ENCODE results near the gene DDX41.

Gene DDX41

DNA sequence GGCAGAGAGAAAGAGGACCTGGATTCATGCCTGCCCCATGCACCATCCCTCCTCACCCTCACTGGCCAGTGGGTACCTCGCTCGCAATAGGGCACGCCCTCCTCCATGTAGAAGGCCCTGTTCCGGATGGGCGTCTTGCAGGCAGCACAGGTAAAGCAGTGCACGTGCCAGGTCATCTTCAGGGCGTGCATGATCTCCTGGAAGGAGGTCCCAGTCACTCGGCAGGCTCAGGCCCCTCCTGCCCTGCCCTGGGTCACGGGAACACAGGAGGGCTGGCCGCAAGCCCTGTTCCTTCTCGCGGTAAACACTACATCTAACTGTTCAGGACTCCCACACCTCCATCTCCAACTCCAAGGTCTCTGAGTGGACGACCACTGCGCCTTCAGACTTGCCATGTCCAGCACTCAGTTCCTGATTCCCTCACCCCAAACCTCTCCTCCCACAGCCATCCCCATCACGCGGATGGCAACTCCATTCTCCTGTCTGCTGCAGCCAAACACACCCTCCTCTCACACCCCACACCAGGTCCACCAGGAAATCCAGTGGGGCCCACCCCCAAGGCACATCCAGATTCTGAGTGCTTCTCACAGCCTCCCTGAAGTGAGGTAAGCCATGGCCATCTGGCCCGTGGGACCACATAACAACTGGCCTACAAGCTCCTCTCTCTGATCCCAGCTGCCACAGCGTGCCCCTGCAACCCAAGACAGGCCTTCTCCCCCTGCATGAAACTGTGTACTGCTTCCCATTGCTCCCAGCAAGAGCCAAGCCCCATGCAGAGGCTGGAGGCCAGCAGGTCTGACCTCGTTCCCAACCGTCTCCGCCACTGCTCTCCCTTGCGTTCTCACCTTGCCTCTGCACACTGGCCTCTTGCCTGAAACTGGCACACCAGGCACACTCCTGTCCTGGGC is 32.5 kb downstream of the DDX41 start:
- no peak for DNase-seq (ENCODE audit: low read depth, low spot score)

DNA sequence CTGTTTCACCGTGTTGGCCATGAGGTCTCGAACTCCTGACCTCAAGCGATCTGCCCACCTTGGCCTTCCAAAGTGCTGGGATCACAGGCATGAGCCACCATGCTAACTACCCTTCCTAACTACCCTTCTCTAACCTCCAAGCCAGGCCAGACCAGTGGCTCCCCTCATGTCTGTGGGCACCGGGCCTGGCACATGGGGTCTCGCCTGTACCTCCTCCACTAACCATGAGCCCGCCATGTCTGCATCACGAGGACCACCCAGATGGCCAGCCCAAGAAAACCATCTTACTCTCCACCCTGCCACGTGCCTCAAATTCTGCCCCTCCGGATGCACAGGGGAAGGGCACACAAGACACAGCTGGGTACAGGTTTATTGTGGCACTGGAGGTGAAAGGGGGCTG is 33.7 kb downstream of the DDX41 start:
- no peak for DNase-seq (ENCODE audit: low read depth, low spot score)

DNA sequence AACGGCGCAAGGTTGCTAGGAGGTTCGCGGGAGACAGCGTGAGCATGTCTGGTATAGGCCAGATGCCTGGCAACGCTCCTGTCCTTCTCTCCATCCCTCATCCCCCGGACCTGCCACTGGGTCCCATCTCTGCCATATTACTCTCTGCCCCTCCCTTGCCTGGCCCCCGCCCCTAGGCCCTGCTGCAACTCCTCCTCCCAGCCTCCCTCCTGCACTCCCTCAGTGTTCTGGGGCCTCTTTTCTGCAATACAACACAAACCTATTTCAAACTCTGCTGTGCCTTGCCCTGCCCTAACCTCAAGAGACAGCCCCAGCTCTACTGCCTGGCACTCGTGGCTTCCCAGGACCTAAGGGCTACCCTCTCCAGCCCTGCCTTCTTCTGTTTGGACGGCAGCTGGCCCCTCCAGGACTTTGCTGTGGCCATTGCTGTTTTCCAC is 34.4 kb downstream of the DDX41 start:
- DNase-seq (ENCODE audit: low read depth, low spot score) = no peak

DNA sequence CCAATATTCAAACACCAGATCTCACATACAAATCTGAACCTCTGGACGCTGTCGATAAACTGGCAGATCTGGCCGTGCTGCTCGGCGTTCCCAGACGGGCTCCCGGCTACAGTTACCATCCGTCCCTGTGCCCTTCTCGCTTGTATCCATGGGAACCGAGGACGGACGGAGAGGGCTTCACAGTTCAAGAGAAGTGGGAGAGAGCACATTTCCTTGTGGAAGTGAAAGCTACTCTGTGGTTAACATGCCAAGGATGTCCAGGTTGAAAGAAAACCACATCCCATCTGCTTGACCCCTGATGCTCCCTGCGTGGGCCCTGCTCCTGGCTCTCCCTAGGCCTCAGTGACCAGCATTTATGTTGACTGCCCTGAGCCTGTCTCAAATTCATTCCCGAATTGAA is 37.0 kb downstream of the DDX41 start:
- no peak for DNase-seq (ENCODE audit: low read depth, low spot score)

DNA sequence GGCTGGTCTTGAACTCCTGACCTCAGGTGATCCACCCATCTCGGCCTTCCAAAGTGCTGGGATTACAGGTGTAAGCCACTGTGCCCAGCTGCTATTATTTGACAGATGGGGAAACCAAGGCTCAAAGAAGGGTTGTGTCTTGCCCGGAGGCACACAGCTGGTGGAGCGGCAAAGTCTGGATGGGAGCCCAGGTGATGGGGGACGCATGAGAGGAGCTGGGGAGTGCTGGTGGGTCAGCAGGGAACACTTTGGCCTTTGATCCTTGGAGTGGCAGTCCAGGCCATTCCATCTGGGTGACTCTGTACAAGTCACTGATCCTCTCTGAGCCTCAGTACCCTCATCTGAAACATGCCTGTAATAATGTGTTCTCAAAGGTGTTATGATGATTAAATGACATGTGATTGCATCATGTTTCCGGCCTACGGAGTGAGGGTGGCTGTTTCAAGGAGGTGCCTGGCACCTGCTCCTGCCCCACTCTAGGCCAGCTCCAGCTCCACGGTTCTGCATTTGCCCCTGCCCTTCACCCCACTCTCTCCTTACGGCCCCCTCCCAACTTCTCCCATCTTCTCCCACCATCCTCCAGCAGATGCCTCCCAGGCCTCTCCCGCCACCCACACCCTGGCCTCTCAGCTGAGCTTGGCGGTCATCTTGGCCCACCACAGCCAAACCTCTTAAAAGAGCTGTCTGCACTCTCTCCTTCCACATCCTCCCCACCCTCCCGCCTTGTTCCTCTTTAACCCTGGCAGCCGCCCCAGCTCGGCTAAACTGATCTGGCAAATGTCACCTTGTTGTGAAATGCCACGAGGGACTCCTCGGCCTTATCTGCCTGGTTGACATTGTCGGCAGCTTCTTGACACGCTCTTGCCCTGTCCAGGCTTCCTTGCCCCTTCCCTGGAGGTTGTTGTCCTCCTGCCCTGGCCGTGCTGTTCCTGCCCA is 37.8 kb downstream of the DDX41 start:
- DNase-seq (ENCODE audit: low read depth, low spot score) = no peak

DNA sequence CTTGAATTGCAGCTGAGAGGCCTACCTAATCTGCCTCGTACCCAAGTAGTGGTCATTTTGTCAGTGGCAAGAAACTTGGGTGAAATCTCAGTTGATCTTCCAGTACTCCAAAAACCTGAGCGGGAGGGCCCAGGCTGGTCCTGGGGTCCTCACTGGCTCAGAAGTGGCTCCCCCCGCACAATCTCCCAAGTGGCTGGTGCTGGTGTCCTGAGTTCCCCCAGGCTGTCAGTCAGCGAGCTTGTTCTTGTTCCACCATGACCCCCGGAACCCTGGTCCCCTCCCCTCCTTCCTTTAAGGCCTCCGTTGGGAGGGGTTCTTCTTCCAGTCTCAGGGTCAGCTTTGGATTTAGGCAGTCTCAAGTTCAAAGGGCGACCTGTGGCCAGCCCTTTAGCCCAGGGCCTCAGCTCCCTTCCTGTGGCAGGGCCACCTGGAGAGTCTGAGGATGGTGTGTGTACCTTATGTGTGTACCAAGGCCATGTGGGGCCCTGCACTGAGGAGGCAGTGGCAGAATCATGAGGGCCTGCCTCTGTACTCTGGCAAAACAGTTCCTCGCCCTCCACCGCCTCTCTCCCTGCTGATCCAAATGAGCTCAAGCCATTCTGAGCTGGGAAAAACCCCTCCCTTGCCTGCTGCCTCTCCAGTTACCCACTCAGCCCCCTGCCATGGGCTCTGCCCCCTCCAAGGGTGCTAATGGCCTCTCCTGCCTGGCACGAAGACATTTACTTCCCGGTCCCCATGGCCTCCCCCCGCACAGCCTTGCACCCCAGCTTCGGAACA is 38.9 kb downstream of the DDX41 start:
- DNase-seq (ENCODE audit: low read depth, low spot score) = no peak

DNA sequence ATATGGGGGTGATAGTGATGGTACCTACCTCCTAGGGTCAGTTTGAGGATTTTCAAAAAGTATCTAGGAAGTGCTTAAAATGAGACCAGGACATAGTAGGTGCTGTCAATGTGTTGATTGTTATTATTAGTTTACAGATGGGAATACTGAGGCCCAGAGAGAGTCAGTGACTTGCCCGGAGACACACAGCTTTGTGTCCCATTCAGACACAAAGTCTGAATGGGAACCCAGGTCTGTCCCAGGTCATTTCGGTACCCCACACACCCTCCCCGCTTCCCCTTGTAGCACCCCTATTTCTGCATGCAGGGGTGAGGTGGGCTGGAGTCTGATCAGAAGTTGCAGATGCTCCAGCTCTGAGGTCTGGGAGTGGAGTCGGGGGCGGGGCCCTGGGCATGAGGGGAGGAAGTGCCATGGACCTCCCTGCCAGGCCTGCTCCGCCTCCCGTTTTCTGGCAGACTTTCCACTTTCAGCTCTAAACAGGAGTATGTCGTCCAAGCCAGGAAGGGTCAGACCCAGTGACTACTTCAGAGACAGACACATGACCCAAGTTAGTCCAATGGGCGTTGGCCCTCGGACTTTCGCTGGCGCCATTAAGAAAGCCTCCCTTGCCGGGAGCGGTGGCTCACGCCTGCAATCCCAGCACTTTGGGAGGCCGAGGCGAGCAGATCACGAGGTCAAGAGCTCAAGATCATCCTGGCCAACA is 40.1 kb downstream of the DDX41 start:
- peak; percentile 73 for DNase-seq (ENCODE audit: low read depth, low spot score)

DNA sequence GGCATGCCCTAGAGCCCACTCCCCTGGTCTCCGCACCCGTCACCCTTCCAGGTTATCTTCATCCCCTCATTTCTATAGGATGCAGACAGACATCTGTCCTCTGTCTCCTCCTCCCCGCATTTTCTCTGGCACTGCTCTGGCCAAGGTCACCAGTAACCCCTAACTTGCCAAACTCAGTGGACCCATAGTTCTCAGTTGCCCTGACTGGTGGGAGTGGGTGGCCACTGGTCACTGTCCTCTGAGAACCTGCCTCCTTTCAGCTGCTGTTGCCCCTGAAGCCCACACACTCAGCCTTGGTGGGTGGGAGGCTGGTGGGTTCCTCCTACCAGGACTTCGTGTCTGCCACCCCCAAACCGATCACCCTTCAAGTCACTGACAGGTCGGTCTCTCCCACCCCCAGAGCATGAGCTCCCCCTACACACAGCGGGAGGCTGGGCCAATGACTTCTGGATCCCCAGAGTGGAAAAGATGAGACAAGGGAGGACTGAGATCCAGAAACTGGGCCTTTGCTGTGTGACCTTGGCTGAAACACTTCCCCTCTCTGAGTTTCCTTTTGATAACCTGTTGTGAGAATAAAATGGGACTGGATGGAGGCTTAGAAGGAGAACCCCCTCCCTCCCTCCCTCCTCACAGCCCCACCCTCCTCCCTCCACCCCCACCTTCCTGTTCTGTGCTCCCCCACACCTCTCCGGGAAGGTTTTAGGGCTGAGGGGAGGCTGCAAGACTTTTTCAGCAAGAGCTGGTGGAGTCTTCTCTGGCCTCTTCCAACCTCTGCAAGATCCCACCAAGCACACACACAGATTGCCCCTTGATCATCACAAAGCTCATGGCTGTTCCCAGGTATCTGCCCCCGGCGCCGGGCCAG is 41.0 kb downstream of the DDX41 start:
- DNase-seq (ENCODE audit: low read depth, low spot score) = no peak

DNA sequence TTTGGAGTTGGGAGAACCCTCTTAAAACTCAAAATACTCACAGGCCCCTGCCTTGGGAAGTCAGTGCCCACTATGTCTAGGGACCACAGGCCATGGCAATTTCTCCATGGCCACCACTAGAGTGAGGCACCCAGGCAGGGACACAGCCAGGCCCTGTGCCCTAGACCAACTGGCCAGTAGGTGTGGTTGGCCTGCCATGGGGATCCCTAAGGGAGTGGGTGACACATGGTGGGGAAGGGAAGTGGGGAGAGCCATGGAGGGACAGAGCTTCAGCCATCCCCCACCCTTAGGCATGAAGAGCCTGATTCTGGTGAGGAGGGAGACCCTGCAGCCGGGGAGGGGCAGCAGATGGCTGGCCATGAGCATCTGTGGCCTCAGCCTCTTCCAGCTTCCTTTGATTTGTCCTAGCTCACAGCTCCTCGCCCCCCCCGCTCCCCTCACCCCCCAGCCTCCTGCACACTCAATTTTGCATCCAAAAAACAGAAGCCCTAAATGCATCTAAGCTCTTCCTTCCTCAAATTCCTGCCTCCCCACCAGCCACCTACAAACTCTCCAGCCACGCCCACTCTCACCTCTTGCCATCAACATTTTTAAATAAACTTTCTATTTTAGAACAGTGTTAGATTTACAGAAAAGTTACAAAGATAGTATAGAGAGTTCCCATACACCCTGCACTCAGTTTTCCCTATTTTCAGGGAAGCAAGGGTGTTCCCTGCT is 41.8 kb downstream of the DDX41 start:
- DNase-seq (ENCODE audit: low read depth, low spot score) = no peak

DNA sequence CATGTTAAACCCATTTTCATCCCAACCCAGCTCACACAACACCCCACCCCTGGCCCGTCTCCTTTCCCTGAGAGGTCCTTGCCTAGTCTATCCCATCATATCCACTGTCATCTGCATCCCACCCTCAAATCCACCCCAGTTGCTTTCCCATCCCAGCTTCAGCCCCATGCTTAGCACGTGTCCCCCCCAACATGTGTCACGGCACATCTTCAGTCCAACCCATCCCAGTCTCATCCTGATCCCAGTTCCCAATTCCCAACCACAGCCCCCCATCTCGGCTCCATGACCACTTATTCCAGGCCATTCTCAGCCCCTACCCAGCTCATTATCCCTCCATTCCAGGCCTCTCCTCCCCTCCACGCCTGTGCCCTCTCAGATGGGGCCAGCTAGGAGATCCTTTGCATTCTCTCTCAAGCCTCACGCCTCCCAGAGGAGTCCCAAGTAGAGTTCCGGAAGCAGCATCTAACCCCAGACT is 42.7 kb downstream of the DDX41 start:
- no peak for DNase-seq (ENCODE audit: low read depth, low spot score)

DNA sequence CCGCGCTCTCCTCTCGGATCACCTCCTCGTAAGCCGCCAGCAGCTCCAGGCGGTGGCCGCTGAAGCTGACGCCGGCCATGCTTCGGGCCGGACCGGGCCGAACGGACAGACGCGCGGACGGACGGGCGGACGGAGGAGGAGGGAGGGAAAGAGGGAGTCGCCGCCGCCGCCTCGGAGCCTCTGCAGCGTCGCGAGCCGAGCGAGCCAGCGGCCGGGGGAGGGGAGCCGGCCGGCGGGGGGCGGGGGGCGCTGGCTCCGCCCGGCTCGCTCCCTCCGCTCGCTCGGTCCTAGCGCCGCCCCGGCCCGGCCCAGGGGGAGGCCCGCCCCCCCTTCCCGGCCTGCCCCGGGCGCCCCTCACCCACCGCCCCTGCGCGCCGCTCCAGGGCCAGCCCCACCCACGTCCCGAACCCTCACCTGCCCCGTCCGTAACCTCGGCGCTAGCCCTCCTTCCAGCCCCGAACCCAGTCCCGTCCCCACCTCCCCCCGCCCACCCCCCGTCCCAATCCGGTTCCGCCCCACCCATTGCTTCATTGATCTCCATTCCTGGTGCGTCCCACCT is 43.2 kb downstream of the DDX41 start, which contains the start of gene DBN1:
DBN1 (minus strand) TSS at position 192 of the 559 bp plus-strand sequence; CDS start at position 79, 113 bp downstream.
- DNase-seq (ENCODE audit: low read depth, low spot score) = no peak

DNA sequence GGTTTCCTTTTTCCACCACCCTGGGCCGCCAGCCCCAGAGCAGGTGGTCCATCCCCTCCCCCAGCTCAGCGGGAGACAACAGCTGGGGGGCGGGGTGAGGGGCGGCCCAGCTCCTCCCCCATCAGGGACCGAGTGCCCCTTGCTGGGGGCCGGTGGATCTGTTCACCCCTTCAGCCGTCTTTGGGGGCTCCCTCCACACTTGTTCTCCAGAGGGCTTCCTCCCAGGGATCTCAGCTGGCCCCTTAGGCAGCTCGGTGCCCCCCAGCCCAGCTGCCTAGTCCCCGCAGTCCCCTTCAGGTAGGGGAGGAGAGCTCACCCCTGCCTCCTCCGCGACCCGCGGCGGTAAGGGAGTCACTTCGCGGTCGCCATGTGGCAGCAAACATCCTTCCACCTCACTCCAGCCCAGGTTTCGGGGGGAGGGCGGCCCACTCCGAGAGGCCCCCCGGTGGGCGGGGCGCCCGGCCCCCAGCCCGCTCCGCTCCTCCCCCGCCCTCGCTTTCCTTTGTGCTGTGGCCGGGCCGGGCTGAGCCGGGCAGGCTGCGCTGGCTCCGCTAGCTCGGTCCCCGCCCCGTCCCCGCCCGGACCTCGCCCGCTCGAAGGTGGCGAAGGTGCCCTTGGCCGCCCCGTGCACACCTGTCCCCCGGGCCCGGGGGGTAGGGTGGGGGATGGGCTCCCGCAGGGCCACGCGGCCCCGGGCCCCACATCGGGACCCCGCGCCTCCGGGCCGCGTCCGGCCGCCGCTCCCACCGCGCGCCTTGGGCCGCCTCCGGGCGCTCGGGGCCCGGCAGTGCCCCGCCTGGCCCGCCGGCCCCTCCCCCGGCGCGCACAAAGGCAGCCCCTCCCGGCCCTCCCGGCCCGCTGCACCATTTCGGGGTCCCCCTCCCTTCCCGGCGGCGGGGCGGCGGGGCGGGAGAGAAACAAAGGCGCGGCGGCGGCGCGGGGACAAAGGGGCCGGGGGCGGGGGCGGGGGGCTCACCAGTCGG is 44.0 kb downstream of the DDX41 start:
- DNase-seq (ENCODE audit: low read depth, low spot score) = no peak

DNA sequence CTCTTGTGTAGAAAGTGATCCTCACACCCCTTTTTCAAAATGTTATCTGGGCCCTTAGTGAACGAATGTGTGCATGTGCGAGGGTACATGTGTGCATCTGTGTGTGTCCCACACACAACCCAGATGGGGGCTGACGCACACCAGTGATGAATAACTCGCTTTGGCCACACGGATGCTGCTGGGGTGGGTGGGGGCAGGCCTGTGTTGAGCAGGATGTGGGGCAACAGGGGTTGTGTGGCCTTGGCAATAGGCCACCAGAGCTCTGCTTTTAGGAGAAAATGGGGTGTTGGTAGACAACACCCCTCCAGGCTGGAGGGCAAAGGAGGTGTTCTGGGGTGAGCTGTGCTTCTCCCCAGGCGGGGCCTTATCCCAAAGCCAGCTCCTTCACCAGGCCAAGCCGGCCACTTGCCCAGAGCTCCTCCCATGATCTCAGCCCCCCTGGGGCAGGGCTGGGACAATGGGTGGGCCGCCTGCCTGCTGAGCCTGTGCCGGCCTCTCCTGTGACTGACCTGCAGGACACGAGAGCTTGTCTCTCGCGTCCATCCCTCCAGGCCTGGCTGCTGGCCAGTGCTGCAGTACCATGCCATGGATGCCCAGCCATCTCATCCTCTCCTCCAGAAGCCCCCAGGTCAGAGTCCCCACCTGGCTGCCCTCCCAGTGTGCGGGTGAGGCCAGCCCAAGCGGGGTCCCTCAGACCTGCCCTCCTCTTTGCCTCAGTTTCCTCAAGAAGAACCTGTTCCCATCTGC is 45.0 kb downstream of the DDX41 start:
- no peak for DNase-seq (ENCODE audit: low read depth, low spot score)

DNA sequence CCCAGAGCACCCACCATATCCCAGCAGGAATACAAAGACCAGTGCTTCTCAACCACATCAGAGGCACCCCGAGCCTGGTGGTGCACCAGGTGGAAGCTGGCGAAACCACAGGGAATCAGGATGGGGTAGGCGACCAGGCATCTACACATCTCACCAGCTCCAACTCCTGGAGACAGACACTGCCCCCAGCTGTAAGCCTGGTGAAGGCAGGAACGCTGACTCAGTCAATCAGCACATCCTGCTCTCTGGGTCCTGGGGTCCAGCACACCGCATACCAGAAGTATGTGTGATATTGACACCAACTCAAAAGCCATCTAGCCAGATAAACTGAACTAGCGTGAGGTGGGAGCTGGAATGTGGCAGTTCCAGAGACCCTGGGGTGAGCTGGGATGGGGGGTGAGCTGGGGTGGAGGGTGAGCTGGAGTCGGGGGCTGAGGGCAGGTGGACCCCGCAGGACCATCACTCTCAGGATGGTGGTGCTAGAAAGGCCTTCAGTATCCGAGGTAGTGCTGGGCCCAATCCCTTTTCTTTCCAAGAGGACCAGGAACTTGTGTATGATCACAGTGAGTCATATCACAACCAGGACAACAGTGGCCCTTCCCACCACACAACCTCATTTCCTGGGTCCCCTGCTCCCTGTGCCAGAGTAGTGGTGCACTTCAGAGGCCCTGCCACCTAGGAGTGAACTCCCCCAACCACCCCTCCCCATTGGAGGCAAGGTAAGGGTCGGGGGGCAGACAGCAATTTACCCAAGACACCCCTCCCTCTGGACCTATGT is 45.8 kb downstream of the DDX41 start:
- no peak for DNase-seq (ENCODE audit: low read depth, low spot score)

DNA sequence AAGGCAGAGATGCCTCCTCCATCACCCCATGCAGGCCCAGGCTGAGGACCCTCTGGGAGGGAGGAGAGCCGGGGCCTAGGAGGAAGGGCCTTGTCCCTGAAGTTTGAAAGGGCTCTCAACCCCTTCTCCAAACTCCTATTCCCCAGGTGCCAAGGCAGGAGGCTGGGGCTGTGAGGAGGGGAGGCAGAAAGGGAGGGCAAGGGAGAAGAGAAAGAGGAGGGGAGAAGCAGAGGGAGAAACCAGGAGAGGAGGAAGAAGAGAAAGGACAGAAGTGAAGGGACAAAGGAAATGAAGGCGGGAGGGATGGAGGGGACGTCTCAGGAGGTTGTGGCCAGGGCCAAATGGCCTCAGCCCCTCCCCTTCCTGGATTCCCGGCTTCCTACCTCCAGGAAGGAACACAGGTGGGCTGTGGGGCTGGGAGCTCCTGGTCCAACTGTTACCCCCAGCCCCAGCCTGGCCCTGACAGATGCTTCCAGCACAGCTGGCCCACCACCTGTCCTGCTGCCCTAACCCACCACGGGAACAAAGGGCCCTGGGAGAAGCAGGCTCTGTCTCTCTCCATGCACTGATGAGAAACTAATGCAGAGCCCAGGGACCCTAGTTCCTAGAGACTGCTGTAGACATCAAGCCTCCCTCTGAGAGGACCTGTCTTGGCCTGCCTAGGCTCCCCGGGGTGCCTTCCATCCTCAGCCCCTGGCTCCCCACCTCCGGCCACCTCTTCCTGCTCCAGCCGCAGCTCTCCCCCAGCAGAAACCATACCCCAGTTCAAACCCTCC is 46.8 kb downstream of the DDX41 start:
- DNase-seq (ENCODE audit: low read depth, low spot score) = no peak

Data from ELF-1 (cell line).